ENCODE data around the gene OR4F15.

GRCh38 chr15:101820781-101821180, 8.8 kb downstream of the OR4F15 start:
- TF ChIP-seq CTCF (conservative IDR thresholded peaks at IDR 0.05 in 1 of 2, IDR thresholded peaks at IDR 0.05 in 1 of 2; ENCODE audit: low read depth in 1 of 2, low read length in 2 of 2), result no peak
- no peak for TF ChIP-seq EZH2 (IDR thresholded peaks at IDR 0.05; ENCODE audit: low read length, missing control alignments)

Data from fibroblast of lung (primary cell).